GM12891 (cell line): ENCODE results near the gene EXOSC2.

Source experiments
- POLR2A ChIP-seq: IDR thresholded peaks from 2 replicates; pipeline ENCODE4 v1.6.1; 2011; ENCODE audit warnings: low read depth, low read length, control low read depth
- TAF1 ChIP-seq: IDR thresholded peaks from 2 replicates; pipeline ENCODE4 v1.6.1; 2011; ENCODE audit warnings: low read depth, low read length, control low read depth

GRCh38 chr9:130682421-130683121, 11.0 kb upstream of the EXOSC2 start:
- no peak for TF ChIP-seq POLR2A
- TF ChIP-seq TAF1 = no peak
